NCI-H82 treated with DMSO at 0.1 percent for 48 hours (cell line): ENCODE measurements around the gene DIPK1C.
"Not testable (repeated sequence)": the region's sequence is repeated elsewhere in the genome, so short reads cannot be mapped to it uniquely, and the experiment has no call there.

Experiments used
- DNase-seq: peaks from one replicate; lab custom pipeline; 2025; ENCODE audit not compliant: unreplicated experiment; lab: John Stamatoyannopoulos, UW

The DIPK1C gene

DNA sequence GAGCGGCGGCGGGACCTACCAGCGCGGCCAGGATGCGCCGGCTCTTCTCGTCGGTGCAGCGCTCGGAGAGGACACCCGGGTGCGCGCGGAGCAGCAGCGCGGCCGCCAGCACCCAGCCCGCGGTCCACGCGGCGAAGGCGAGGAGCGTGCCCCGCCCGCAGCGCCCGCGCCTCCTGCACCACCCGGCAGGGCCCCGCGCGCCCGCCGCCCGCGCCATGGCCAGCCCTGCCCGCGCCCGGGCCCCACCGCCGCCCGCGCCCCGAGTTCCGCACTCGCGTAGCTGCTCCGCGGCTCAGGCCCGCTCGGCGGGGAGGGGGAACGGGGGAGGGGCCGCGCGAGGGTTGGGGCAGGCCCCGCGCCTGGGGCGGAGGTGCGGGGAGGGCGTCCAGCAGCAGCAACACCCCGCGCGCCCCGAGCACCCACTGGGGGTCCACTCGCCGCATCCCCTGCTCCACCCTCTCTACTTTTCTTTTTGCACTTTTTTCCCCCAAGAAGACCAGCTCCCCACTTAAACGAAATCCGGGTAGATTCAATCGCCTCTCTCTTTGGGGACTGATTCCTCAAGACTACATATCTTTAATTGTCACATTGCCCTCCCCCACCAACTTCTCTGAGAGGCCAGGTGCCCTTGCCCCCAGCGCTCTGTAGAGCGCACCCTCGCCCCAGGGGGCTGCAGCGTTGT is at the start of gene DIPK1C:
Gene DIPK1C (minus strand): TSS at position 266 of the 682 bp plus-strand sequence. CDS start 49 bp downstream, at position 217.
- no peak for DNase-seq

DNA sequence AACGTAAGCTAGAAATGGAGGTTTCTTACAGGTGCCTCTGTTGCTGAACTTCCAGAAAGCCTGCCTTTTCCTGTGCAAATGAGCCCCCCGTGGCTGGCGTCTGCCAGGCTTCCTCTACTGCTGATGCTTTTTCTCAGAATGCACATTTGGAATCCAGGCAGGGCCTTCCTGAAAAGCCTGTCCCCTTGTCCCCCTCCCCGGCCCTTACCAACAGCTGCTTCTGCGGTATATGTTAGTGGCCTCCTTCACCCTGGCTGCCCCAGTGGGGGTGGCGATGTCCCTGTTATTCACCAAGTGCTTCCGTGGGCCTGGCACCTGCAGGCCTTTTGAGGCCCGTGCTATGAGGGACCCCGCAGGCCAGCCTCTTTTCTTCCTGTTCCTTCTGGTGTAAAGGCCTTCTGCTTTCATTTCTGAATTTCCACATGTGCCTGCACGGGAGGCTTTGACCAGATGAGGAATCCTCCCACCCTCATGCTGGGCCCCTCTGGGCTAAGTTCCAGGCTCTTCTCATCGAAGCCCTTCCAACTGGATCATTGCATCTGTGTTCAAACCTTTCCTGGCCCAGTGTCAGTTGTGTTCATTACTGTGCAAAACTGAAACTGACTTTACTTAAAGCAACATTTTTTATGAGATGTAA is 49.5 kb upstream of the DIPK1C start:
- DNase-seq: no peak

GRCh38 chr18:74505776-74506175 is 48.7 kb upstream of the DIPK1C start:
- no peak for DNase-seq

DNA sequence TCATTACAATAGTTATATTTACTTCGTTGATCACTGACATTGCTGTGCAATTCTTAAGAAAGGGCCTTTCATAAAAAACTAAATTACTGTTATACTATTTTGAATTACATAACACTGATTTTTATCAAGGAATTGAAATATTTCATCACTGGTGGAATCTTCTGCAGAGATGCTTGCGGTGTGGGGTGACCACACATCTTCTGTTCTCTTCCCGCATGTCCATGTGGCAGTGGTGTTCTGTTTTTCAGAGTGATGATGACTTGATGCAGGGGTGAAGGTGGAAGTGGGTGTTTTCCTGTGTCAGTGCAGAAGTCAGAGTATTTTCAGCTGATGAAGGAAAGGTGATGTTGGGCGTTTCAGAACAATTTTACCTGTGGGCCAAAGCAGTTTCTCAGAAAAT is 46.0 kb upstream of the DIPK1C start:
- DNase-seq: no peak

GRCh38 chr18:74501386-74501785 is 44.3 kb upstream of the DIPK1C start:
- DNase-seq: no peak

DNA sequence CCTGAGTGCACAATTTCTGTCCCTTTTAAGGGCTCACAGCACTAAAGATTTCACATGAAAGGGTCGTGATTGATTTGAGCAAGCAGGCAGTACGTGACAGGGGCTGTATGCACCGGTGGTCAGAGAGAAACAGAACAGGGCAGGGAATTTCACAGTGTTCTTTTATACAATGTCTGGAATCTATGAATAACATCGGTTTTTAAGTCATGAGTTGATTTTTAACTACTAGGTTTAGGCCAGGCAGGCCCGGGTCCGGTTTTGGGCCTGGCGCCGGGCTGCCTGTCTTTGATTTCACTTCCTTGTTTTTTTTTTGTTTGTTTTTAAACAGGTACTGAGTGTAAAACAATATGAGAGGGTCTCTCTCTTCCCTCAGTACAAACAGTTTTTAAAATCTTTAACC is 43.7 kb upstream of the DIPK1C start:
- not testable (repeated sequence) for DNase-seq

GRCh38 chr18:74500372-74500771 is 43.3 kb upstream of the DIPK1C start:
- no peak for DNase-seq

GRCh38 chr18:74499633-74500032 is 42.5 kb upstream of the DIPK1C start:
- DNase-seq: no peak

DNA sequence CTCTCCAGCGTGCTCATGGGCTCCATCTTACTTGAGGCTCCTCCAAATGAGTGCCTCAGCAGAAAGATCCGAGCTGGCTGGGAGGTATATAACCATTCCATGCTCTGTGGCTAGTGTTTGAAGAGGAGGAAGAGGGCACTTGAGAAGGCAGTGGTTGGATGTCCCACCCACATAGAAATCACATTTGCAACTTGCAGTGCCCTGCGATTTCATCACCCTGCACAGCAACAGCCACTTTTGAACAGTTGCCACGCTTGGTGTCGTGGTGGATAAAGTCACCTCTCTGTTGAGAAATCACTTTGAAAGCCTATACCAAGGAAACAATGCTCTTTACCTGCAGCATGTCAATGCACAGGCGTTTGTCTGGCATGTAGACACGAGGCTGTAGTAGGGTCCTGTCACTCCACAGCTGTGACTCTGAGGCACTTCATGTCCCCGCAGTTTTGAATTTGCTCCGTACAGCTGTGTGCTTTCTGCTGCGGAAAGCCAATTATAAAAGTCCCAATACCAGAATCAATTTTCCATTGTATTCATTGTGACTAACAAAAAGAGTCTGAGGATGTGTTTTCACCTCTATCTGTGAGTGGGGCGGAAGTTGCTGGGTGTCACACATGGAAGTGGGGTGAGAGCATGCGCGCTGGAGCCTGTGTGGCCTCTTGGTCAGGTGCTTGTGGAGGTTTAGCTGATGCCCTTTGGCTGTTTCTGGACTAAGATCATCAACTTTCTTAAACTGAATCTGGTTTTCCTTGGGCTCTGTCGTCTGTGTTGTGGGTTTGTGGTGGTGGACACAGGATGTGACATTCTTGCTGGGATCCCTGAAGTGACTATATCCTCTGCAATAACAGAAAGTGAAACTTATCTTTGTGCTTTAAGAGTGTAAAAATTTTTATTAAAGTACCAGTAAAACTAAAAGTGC is 41.9 kb upstream of the DIPK1C start:
- no peak for DNase-seq

- DNase-seq: no peak
Observed at GRCh38 chr18:74497778-74498177, 40.7 kb upstream of the DIPK1C start.

GRCh38 chr18:74497324-74497676 is 40.2 kb upstream of the DIPK1C start:
- DNase-seq: no peak

DNA sequence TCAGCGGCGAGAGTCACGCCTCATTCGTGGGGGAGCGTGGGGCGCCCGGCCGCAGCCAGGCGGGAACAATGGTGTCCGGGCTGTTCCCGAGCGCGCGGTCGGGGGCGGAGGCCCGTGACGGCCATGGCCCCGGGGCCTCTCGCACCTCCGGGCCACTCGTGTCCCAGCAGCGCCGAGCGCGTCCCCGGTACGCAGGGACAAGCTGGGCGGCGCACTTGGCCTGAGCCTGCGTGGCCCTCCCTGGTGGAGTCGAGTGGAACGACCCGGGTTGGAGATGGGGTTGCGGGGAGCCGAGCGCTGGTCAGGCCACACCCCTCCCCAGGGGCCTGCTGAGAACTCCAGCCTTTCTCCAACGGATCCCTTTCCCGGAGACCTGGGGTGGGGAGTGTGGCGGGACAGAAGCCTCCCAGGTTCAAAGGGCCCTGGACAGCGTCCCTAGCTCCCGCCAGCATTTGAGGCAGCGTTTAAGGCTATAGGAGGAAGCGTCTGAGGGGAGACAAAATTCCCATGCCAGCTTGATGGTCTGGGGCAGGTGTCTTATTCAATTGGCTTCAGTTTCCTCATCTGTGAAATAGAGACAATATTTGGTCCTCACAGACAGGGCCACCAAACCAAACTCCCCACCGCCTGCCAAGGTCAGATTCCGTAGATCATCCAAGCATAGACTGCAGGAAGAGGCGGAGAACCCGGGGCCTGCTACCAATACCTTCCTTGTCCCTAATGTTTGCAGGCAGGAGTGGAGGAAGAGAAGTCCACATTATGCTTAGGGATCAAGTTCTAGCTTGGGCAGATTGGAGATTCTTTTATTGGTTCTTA is 39.6 kb upstream of the DIPK1C start:
- DNase-seq: no peak

DNA sequence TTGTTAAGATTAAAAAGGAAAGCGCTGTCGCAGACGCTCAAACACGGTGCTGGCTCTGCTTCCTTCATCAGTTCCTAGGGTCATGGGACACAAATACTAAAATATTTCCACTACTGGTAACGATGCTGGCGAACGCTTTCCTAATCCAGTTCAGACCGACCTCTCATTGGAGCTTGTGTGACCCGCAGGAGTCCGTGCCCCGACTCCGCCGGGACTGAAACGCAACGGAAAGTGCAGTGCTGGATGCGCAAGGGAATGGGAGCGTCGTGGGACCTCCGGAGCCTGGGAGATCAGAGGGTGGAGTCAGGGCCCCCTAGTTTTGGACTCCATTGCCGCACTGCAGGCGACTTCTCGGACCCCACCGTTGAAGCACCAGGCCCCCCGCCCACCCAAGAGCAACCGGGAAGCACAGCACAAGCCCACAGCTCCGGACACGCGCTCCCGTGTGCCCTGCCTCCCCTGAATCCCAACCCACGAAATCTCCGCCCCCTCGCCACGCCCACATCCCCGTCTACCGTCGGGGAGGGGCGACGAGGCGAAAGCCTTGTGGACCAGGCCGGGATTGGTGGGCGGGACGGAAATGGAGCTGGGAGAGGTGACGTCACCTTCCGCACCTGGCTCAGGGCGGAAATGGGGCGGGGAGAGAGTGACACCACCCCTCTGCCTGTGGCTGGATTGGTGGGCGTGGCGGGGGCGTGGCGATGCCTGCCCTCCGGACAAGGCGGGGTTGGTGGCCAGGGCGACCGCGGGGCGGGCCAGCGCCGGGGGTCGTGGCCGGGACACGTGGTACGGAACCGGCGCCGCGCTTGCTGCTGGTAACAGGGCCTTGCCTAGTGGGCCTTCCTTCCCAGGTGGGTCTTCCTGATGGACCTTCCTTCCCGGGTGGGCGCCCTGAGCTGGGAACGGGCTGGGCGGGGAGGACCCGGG is 38.7 kb upstream of the DIPK1C start, which contains the start of gene CNDP2:
Gene CNDP2 (plus strand): TSS at position 783 of the 927 bp plus-strand sequence. CDS start 3,611 bp downstream, outside the sequence.
- peak; percentile 80 for DNase-seq

GRCh38 chr18:74494514-74494913 is 37.4 kb upstream of the DIPK1C start:
- no peak for DNase-seq

DNA sequence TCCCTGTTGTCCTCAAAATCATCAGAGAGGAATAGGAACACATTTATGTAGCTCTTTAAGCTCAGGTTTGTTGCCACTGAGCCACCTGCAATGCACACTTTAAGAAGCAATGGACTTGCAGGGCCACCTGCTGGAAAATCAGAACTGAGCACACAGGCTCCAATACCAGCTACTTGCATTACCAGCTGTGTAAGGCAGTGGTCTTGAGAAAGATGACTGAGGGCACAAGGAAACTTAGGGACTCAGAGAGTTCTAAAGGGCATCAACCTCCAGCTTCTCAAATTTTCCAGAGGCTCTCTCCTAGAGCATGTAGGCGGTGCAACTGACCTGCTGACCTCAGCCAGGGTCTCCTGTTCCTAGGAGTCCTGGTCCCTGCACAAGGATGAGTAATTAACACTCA is 36.6 kb upstream of the DIPK1C start:
- DNase-seq: no peak

DNA sequence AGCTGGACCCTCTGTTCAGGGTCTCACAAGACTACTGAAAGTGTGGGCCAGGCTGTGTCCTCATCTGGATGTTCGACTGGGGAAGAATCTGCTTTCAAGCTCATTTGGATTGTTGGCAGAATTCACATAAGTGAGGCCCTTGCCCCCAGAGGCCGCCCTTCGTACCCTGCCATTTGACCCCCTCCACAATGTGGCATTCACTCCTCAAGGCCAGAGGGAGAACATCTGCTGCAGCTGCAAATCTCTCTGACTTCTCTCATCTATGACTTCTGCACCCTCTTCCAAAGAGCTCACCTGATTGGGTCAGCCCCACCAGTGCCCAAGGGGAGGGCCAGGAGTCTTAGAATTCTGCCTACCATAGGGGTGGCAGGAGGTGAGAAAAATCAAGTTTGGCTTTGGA is 35.2 kb upstream of the DIPK1C start:
- no peak for DNase-seq

- DNase-seq: no peak
Observed at GRCh38 chr18:74489676-74490075, 32.6 kb upstream of the DIPK1C start.

GRCh38 chr18:74488864-74489263 is 31.8 kb upstream of the DIPK1C start:
- no peak for DNase-seq

DNA sequence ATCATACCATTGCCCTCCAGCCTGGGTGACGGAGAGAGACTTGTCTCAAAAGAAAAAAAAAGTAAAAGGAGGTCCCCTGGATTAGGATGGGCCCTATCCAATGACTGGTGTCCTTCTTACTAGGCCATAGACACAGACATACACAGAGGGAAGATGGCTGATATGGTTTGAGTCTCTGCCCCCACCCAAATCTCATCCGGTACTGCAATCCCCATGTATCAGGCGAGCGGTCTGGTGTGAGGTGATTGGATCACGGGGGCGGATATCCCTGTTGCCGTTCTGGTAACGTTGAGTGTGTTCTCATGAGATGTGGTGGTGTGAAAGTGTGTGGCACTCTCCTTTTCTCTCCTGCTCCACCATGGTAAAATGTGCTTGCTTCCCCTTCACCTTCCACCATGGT is 31.2 kb upstream of the DIPK1C start:
- no peak for DNase-seq
